Measurements from ENCODE around the gene ERBB4.

GRCh38 chr2:212314680-212315079, 223.9 kb downstream of the ERBB4 start:
- TF ChIP-seq CTCF (IDR thresholded peaks at IDR 0.05) (no peak), POLR2A (IDR thresholded peaks at IDR 0.05) (no peak)

Measured in Peyer's patch (tissue), 4 donors.